Stimulated activated CD4-positive, alpha-beta T cell treated with anti-CD3 and anti-CD28 coated beads, TNF-alpha, amount 100 ng/mL, for 24 hours (primary cell): ENCODE results near the gene RAB40B.
"Not testable (repeated sequence)": the region's sequence is repeated elsewhere in the genome, so short reads cannot be mapped to it uniquely, and the experiment has no call there.

Experiments used
- DNase-seq, 3 experiments: peaks; one replicate each; pipeline ENCODE4 v3.0.0-alpha.2; 2020; ENCODE audit warnings: low read depth in 3 of 3

The RAB40B gene, protein sequence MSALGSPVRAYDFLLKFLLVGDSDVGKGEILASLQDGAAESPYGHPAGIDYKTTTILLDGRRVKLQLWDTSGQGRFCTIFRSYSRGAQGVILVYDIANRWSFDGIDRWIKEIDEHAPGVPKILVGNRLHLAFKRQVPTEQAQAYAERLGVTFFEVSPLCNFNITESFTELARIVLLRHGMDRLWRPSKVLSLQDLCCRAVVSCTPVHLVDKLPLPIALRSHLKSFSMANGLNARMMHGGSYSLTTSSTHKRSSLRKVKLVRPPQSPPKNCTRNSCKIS

DNA sequence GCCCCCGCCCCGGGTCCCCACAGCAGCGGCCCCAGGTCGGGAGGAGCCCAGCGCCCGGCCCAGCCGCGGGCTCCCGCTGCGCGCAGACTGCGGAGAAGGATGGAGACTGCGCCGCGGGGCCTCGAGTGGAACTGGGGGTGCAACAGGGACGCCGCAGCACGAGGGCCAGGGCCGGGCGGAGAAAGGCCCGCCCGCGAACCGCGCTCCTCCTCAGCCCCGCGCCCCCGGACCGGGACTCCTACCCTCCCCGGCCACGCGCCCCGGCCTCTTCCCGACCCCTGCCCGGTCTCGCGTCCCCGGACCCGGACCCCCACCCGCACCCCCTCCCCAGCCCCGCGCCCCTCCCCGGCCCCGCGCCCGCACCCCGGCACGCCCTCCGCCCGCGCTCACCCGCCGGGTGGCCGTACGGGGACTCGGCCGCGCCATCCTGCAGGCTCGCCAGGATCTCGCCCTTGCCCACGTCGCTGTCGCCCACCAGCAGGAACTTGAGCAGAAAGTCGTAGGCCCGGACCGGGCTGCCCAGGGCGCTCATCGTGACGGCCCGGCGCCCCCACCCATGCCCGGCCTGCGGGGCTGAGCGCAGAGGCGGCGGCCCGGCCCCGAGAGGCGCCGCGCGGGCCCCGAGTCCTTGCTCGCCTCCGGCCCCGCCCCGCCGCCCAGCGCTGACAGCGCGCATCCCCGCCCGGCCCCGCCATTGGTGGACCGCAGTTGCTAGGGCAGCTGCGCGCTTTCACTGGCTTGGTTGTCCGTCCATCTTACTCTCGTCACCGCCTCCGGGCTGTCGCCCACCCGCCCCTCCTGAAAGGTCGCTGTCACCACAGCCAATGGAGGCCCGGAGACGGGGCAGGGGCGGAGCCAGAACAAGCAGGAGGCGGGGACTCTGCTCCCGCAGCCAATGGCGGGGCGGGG, at the start of gene RAB40B:
RAB40B (minus strand) TSS at position 634 of the 909 bp plus-strand sequence; CDS start at position 532, 102 bp downstream.
- peak; percentile 96 to 99 (median 98) for DNase-seq

DNA sequence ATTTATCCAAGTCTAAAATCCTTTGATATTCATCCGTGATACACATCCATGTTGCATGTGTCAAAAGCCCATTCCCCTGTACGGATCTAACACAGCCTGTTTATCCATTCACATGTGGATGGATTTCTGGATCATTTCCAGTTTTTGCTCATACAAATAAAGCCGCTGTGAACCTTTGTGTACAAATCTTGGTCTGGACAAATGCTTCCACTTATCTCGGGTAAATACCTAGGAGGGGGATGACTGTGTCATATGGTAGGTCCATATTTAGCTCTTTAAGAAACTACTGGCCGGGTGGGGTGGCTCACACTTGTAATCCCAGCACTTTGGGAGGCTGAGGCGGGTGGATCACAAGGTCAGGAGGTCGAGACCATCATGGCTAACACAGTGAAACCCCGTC, 47.0 kb upstream of the RAB40B start:
- DNase-seq, result no peak

DNA sequence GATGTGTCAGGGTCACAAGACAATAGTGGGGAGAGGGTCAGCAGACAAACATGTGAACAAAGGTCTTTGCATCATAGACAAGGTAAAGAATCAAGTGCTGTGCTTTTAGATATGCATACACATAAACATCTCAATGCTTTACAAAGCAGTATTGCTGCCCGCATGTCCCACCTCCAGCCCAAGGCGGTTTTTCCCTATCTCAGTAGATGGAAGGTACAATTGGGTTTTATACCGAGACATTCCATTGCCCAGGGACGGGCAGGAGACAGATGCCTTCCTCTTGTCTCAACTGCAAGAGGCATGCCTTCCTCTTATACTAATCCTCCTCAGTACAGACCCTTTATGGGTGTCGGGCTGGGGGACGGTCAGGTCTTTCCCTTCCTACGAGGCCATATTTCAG, 46.2 kb upstream of the RAB40B start:
- not testable (repeated sequence) for DNase-seq

DNA sequence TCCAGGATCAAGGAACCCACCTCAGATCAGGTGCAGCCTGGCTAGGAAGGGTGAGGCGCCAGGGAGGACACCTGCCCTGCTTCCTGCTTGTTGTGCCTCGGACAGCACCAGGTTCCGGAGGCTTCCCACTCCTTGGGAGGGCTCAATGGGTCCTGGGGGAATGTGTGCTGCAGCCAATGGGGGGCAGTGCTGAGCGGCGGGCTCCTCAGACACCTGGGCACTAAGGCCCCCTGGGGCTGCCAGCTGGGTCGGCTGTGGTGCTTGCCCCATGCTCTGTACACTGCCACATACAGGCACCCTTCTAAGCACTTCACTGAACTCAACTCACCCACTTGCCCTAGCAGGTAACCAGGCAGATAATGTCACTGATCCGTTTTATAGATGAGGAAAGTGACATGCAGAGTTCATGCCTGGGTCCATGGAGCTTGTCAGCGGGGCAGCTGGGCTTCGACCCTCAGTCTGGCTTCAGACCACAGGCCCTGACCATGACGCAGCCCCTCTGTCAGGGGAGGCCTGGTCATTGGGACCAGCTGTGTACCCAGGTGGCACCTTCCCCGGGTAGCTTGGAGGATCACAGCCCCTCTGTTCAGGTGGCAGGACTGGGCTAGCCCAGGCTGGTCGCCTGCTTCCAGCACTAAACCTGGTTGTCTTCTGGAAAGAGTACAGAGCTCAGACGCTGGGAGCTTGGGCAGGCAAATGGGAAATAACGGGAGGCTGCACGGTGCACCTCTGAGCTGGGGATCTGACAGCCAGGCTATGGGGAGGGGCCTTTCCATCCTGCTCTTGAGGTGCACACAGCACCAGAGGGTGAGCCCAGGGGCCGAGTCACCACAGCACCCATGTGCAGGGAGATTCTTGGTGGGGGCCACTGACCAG, 45.1 kb upstream of the RAB40B start:
- DNase-seq, result no peak

DNA sequence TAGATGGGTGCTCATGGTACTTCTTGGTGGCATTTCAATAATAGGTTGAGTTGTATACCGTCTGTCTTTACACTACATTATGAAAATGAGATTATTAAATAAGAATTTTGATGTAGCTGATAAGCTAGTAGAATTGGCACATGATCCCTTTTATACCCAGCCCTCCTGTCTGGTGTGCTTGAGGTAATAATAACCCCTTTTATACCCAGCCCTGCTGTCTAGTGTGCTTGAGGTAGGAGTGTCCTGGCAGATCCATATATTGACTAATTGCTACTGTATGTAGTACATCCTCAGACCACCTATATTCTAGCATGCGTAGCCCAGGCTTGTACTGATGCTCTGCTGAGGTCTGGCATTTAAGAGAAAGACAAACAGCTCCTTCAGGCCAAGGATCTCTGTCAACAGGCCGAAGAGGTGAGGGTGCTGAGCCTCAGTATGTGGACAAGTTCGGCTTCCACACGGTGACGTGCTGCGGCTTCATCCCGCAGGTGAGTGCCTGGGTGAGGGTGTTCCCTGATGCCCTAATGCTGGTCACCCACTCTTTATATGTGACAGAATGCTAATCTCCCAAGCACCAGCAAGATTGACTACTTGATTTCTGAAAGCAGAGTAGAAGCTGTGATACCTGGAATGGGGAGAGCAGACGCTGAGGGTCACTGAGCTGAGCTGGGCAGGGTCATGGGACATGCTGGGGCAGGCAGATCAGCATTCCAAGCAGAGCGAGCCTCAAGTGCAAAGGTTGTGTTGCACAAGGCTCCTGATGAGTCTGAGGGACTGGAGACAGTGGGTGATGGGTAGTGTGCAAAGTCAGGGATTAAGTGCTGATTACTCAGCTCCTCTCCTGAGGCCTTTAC, 42.6 kb upstream of the RAB40B start:
- DNase-seq, result no peak

DNA sequence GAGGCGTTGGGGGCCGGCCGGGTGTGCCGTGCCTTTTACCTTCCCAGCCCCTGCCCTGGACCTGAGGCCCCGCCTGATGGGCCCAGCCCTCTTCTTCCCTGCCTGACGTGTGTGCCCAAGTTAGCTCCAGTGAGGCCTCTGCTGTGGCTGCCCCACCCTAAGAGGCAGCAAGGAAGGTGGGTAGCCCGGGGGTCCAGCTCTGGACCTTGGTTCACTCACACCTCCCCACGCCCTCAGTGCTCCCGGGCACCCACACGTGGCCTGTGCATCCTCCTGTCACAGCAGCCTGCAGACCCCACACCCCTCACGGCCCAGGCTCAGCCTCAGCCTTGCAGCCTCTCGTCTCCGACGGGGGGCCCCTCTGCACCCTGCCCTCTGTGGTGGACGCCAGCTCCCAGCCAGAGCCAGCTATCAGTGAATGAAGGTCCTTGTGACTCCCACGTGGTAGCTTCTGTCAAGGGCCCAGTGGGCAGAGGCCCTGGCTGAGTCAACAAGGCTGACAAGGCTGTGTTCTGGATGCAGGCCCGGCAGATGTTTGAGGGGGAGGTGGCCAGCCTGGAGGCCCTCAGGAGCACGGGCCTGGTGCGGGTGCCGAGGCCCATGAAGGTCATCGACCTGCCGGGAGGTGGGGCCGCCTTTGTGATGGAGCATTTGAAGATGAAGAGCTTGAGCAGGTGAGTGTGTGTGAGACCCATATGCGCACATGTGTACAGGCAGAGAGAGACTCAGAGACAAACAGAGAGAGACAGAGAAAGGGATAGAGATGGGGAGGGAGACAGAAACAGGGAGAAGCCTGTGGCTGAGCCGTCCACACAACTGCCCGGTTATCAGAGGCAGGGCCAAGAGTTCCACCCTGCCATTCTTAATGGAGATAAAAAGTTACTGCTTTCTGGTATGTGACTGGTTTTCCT, 39.7 kb upstream of the RAB40B start:
- DNase-seq, result no peak

DNA sequence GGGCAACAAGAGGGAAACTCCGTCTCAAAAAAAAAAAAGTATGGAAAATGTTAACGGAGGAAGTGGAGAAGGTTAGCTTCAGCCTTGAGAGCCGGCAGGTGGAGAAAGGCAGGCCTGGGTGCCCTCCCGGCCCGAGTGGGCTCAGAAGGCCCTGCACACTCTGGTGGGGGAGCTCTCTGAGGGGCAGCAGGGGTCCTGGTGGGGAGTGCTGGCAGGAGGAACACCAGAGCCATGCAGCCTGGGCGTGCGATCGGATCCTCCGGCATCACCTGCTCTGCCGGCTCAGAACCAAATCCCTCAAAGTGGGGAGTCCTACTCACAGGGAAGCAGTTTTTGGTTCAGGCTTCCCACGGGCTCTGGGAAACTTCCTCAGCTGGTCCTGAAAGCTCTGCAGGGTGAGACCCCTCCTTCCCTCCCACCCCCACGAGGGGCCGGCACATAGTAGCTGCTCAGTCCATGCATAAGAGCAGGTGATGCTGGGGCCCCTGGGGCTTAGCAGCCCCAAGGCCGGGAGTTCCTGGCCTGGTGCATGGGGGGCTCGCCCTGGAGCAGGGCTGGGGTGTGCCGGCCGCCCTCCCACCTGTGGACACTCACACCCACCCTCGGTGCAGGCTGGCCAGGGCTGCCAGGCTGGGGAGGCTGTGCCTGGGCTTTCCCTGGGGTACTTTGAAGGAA, 38.1 kb upstream of the RAB40B start:
- DNase-seq, result no peak

DNA sequence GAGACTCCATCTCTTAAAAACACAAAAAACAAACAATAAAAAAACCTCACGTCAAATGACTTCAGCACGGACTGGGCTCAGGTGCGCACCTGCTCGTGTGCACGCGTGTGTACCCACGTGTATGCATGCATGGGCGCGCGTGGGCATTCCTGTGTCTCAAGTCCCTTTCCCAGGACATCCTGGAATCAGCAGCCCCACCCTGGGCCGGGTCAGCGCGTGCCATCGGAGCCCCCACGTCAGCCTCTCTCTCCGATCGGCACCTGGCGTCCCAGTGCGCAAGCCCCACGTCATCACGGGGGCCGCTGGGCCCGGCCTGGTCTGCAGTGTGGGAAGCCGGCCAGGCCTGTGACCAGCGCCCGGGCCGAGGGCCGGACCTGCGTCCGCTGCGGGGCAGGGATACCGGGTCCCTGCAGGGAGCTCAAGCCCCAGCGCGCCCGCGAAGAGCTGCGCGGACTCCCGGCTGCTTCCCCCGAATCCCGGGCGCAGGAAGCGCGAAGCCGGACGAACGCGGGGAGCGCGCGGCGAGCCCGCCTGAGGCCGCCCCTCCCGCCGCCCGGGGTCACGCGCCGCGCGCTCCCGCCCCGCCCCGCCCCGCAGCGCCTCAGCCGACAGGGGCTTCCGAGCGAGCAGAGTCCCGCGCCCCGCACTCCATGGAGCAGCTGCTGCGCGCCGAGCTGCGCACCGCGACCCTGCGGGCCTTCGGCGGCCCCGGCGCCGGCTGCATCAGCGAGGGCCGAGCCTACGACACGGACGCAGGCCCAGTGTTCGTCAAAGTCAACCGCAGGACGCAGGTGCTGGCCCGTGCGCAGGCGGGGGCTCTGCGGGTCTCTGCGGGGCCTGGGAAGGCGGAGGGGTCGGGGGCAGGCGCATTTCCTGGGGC, 36.7 kb upstream of the RAB40B start, which contains the start of gene FN3K:
FN3K (plus strand) TSS at position 629 of the 880 bp plus-strand sequence; CDS start at position 651, 22 bp downstream.
- peak in 1 of 3 experiments; percentile 30 for DNase-seq

DNA sequence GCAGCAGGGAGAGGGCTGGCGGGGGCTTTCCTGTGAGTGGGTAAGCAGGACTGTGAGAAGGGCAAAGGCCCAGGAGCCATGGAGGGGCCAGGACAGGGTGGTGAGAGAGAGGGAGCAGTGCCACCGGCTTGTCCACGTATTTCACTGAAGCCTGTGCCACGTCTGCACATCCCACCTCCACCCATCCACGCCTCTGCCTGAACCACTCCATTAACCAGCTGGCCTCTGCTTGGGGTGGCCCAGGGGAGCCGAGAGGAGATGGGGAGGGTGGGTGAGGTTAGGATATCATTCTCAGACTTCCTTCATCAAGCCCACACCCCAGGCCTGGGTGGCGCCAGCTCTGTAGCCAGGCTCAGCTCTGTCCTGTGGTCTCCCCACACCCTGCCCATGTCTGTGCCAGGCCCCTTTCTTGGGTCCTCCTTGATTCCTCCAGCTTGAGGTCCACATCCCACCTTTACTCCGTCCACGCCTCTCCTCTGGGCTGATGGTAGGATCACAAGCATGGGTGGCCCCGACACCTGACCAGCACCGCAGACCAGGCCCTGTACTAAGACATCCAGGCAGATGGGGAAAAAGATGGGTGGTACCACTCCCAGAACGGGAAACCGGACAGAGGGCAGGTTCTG, 33.7 kb upstream of the RAB40B start:
- no peak for DNase-seq

DNA sequence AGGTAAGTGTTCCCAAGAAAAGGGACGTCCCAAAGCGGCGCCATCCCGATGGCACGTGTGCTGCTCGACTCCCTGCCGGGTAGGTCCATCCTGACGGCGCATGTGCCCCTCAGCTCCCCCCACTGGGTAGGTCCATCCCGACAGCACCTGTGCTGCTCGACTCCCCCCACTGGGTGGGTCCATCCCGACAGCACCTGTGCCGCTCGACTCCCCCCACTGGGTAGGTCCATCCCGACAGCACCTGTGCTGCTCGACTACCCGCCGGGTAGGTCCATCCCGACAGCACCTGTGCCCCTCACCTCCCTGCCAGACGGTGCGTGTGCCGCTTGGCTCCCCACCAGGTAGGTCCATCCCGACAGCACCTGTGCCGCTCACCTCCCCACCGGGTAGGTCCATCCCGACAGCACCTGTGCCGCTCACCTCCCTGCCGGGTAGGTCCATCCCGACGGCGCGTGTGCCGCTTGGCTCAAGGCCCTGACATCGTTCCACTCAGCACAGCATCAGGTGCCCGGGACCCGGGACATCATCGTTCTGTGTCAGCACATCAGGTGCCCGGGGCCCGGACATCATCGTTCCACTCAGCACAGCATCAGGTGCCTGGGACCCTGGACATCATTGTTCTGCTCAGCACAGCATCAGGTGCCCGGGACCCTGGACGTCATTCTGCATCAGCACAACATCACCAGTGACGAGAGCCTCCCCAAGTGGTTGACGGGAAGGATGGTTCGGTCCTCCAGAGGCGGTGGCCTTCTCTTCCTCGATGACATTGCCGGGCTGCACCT, 31.2 kb upstream of the RAB40B start:
- no peak for DNase-seq

DNA sequence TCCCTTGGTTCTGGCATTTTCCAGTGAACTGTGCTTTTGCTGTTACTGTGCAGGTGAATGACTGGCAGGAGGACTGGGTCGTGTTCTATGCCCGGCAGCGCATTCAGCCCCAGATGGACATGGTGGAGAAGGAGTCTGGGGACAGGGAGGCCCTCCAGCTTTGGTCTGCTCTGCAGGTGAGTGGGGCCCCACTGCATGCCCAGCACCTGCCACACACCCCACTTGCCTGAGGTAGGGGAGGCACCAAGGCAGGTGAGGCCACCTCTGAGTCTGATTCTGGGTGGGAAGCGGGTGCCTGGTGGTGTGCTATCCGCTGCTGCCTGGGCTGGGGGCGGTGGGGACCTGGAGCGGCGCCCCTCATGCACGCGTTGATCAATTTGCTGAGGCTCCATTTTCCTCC, 27.9 kb upstream of the RAB40B start:
- DNase-seq, result no peak

DNA sequence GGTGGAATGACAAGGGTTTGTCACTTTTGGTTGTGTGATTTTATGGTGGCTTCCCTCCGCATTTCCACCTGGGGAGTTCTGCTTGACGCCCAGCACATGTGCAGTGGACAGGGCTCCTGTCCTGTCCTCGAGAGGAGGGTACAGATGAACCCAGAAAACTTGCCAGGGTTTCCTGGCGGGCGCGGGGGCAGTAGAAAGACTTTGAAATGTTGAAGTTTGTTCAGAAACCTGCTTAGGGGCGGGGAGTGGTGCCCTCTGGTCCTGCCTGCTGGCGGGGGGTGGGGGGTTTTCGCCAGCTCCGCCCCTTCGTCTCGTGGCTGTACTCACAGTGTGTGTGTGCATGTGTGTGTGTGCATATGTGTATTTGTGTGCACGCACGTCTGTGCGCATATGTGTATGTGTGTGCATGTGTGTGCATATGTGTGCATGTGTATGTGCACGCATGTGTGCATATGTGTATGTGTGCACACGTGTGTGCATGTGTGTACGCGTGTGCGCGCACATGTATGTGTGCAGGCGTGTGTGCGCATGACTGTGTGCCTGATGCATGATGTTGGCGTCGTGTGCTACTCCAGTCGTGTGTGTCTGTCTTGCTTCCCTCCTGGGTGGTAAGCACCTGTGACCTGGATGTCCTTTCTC, 24.8 kb upstream of the RAB40B start:
- DNase-seq, result no peak

DNA sequence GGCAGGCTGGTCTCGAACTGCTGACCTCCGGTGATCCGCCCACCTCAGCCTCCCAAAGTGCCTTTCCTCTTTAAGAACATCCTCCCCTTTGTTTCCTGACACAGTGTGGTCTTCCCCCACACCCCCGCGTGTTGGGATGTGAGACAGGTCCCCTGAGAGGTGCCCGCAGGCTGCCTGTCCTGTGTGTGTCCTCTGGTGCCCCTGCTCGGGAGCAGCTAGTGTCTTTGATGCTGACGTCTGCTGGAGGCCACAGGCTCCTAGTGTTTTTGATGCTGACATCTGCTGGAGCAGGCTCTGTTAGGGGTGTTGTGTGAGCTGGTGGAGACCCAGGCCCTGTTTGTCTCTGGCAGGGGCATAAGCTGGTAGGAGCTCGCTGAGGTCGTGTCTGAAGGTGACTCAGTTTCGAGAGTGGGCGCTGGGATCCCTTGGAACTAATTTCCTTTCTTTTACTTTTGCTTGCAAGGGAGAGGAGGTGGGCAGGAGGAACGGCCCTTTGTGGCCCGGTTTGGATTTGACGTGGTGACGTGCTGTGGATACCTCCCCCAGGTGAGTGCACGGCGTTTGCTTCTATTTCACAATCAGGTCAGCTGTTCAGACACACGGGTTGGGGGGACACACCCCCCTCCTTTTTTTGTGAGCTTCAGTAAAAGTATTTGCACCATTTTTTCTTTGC, 24.0 kb upstream of the RAB40B start:
- no peak for DNase-seq

DNA sequence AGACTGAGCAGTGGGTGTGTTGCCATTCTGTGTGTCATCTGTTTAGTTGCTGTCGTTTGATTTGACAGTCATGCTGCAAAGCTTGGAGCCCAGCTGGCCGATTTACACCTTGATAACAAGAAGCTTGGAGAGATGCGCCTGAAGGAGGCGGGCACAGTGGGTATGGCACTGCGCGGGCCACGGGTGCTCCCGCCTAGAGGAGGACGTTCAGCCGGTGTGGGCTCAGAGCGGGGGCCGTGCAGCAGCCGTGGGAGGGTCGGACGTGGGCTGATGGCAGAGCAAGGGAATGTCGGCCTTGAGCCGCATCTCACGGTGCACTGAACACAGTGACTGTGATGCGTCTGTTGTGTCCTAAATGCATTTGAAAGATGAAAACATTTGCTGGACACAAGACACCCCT, 21.7 kb upstream of the RAB40B start:
- DNase-seq, result no peak

DNA sequence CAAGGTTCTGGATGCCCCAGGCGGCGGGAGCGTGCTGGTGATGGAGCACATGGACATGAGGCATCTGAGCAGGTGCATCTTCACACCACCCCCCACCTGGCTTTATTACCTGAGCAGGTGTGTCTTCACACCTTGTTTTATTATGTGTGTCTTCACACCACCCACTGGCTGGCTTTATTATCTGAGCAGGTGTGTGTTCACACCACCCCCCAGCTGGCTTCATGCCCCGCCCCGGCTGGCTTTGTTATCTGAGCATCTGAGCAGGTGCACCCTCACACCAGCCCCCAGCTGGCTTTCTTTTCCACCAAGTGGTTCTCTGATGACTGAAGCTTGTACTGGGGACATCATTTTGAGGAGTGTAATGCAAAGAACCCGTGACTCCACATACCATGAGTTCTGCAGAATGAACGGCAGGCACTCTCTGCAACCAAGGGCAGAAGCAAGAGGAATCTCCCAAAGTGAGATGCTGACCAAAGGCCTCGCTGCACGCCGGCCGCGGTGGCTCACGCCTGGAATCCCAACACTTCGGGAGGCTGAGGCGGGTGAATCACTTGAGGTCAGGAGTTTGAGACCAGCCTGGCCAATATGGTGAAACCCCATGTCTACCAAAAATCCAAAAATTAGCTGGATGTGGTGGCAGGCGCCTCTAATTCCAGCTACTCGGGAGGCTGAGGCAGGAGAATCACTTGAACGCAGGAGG, 20.6 kb upstream of the RAB40B start:
- DNase-seq, result no peak
